Body of pancreas (tissue), 4 donors: ENCODE results near the gene CYB5RL.

Experiments used
- POLR2A ChIP-seq, 3 donors: fragments of 450-650 bp; IDR thresholded peaks; one replicate each; pipeline ENCODE4 v1.6.1; 2016; ENCODE audit warnings: antibody characterized with exemption in 3 of 3, mild to moderate bottlenecking in 2 of 3
- TF ChIP-seq, protein P1 (sequence below), 7 experiments: fragments of 450-650 bp in 4 of 7; fragments of 200-600 bp in 3 of 7; sonication (generic) in 3 of 7; IDR thresholded peaks; one replicate each; pipeline ENCODE4 v1.5.1; 2016 to 2019; ENCODE audit warnings: antibody characterized with exemption in 7 of 7

DNA sequence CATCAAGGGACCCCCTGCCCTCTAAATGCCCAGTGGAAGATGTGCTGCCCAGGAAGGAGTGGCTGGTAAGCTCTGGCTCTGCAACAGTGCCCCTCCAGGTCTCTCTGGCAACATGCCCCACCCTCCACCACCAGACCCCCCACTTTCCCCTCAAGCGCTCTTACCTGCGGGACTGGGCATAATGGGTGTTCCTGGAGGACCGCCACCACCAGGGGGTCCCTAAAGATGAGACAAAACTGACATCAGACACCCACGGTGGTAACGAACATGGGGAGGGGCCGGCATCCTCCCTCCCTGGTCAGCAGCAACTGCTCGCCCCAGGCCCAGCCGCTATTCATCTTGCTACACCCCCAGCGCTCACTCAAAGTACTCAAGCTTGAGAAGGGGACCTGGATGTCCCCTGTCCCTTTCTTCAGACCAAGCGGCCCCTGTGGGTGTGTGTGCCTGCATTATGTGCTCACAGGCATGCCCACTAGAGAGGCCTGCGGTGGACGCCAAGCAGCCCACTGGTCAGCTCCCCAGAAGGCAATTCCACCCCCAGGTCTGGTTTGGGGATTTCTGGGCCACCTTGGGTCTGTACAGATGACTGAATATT, 41.0 kb upstream of the CYB5RL start:
- TF ChIP-seq, protein P1, sequence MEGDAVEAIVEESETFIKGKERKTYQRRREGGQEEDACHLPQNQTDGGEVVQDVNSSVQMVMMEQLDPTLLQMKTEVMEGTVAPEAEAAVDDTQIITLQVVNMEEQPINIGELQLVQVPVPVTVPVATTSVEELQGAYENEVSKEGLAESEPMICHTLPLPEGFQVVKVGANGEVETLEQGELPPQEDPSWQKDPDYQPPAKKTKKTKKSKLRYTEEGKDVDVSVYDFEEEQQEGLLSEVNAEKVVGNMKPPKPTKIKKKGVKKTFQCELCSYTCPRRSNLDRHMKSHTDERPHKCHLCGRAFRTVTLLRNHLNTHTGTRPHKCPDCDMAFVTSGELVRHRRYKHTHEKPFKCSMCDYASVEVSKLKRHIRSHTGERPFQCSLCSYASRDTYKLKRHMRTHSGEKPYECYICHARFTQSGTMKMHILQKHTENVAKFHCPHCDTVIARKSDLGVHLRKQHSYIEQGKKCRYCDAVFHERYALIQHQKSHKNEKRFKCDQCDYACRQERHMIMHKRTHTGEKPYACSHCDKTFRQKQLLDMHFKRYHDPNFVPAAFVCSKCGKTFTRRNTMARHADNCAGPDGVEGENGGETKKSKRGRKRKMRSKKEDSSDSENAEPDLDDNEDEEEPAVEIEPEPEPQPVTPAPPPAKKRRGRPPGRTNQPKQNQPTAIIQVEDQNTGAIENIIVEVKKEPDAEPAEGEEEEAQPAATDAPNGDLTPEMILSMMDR (IDR thresholded peaks at IDR 0.05) = no peak
- no peak for TF ChIP-seq POLR2A (IDR thresholded peaks at IDR 0.05)
